HEK293T (cell line): ENCODE data around the gene CPM.
"Not testable (repeated sequence)": the region's sequence is repeated elsewhere in the genome, so short reads cannot be mapped to it uniquely, and the experiment has no call there.

Source experiments
- CTCF ChIA-PET: fragments of 350-600 bp; formaldehyde crosslinking; extraction: SDS; loops from one replicate; lab custom pipeline; 2021; ENCODE audit warnings: antibody characterized with exemption, inconsistent platforms; lab: Yijun Ruan, JAX
- POLR2A ChIA-PET: fragments of 350-600 bp; formaldehyde crosslinking; extraction: SDS; loops from one replicate; lab custom pipeline; 2020; ENCODE audit warnings: antibody characterized with exemption, inconsistent platforms; lab: Yijun Ruan, JAX
- DNase-seq: peaks from one replicate; pipeline ENCODE4 v3.0.0; 2012; ENCODE audit warnings: mixed read lengths; ENCODE audit errors: extremely low spot score
- ARNT ChIP-seq: fragments of 450-650 bp; IDR thresholded peaks from 2 replicates; pipeline ENCODE4 v1.6.1; 2017; ENCODE audit warnings: mild to moderate bottlenecking
- BHLHE40 ChIP-seq: fragments of 450-650 bp; IDR thresholded peaks from 2 replicates; pipeline ENCODE4 v1.6.1; 2016; ENCODE audit warnings: mild to moderate bottlenecking, moderate library complexity, borderline replicate concordance
- CTBP1 ChIP-seq: fragments of 450-650 bp; IDR thresholded peaks from 2 replicates; pipeline ENCODE4 v1.6.1; 2016; ENCODE audit warnings: borderline replicate concordance
- ELF4 ChIP-seq: fragments of 450-650 bp; IDR thresholded peaks from 2 replicates; pipeline ENCODE4 v1.6.1; 2017; ENCODE audit warnings: antibody characterized with exemption
- FOXA1 ChIP-seq: fragments of 450-650 bp; IDR thresholded peaks from 2 replicates; pipeline ENCODE4 v1.6.1; 2016; ENCODE audit warnings: mild to moderate bottlenecking
- FOXK2 ChIP-seq: fragments of 450-650 bp; IDR thresholded peaks from 2 replicates; pipeline ENCODE4 v1.6.1; 2016; ENCODE audit warnings: mild to moderate bottlenecking
- FOXM1 ChIP-seq: fragments of 450-650 bp; IDR thresholded peaks from 2 replicates; pipeline ENCODE4 v1.6.1; 2017; ENCODE audit warnings: mild to moderate bottlenecking, borderline replicate concordance
- HDGF ChIP-seq: fragments of 450-650 bp; IDR thresholded peaks from 2 replicates; pipeline ENCODE4 v1.6.1; 2017; ENCODE audit warnings: antibody characterized with exemption, borderline replicate concordance
- L3MBTL2 ChIP-seq: fragments of 450-650 bp; conservative IDR thresholded peaks from 2 replicates; pipeline ENCODE4 v1.6.1; 2016; ENCODE audit warnings: mild to moderate bottlenecking
- LEF1 ChIP-seq: fragments of 450-650 bp; IDR thresholded peaks from 2 replicates; pipeline ENCODE4 v1.6.1; 2017; ENCODE audit warnings: mild to moderate bottlenecking, borderline replicate concordance
- NFRKB ChIP-seq: fragments of 450-650 bp; IDR thresholded peaks from 2 replicates; pipeline ENCODE4 v1.6.1; 2016; ENCODE audit warnings: mild to moderate bottlenecking, moderate library complexity
- SP1 ChIP-seq: fragments of 450-650 bp; IDR thresholded peaks from 2 replicates; pipeline ENCODE4 v1.6.1; 2017
- SUZ12 ChIP-seq: fragments of 450-650 bp; IDR thresholded peaks from 2 replicates; pipeline ENCODE4 v1.6.1; 2016; ENCODE audit warnings: mild to moderate bottlenecking
- TARDBP ChIP-seq: fragments of 450-650 bp; IDR thresholded peaks from 2 replicates; pipeline ENCODE4 v1.6.1; 2016
- ZNF384 ChIP-seq: fragments of 450-650 bp; IDR thresholded peaks from 2 replicates; pipeline ENCODE4 v1.6.1; 2016
- TF ChIP-seq, protein P1 (sequence below): fragments of 450-650 bp; IDR thresholded peaks from 2 replicates; pipeline ENCODE4 v1.6.1; 2016

The CPM gene

GRCh38 chr12:68867606-68868005 is 65.4 kb downstream of the CPM start:
- DNase-seq, result no peak
- TF ChIP-seq ELF4, result no peak
- ChIA-PET CTCF (no interaction called here), POLR2A (no interaction called here)

- POLR2A ChIA-PET, result no interaction called here
These were observed 66.0 kb downstream of the CPM start for GRCh38 chr12:68866950-68867349.

DNA sequence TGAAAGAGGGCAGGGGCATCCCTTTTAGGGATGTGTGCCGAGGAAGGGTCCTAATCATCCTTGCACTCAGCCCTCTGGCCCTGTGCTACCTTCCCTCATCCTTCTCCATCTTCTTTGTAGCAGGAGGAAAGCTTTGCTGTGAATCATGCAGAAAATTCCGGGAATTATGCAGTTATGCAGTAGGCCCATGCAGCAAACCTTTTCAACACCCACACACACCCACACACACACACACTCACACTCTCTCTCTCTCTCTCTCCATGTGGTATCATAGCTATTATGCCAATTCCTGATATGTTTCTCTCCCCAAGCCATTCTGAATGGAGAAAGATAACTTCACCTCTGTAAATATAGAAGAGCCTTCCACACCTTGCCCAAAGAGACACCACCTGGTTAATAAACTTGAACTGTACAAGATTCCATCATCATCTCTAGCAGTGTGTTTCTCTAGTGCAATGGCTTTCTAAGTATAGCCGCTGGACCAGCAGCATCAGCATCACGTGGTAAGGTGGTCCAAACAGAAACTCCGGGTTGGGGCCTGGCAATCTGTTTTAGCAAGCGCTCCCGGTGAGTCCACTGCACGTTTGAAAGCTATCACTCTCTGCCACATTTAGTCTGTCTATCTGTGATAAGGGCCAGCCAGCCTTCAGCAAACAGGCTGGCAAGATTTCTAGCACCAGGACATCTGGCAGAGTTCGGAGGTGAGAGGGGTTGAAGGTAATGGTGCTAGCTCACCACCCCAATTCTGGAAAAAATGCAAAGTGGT is 67.4 kb downstream of the CPM start:
- POLR2A ChIA-PET, result no interaction called here
- TF ChIP-seq, protein P1, sequence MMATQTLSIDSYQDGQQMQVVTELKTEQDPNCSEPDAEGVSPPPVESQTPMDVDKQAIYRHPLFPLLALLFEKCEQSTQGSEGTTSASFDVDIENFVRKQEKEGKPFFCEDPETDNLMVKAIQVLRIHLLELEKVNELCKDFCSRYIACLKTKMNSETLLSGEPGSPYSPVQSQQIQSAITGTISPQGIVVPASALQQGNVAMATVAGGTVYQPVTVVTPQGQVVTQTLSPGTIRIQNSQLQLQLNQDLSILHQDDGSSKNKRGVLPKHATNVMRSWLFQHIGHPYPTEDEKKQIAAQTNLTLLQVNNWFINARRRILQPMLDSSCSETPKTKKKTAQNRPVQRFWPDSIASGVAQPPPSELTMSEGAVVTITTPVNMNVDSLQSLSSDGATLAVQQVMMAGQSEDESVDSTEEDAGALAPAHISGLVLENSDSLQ, result no peak
- TF ChIP-seq ZNF384, result no peak
- TF ChIP-seq FOXK2, result no peak
- no peak for TF ChIP-seq LEF1
- no peak for TF ChIP-seq NFRKB
- no peak for TF ChIP-seq CTBP1
- TF ChIP-seq ARNT, result no peak
- TF ChIP-seq SUZ12, result no peak
- no peak for TF ChIP-seq FOXM1
- TF ChIP-seq HDGF, result no peak
- no peak for TF ChIP-seq SP1
- no peak for TF ChIP-seq TARDBP
- no peak for TF ChIP-seq L3MBTL2
- TF ChIP-seq BHLHE40, result no peak
- TF ChIP-seq FOXA1, result no peak
- TF ChIP-seq ELF4, result no peak
- DNase-seq, result no peak
- CTCF ChIA-PET, result no interaction called here

More at GRCh38 chr12:68866950-68867349, 66.0 kb downstream of the CPM start:
- TF ChIP-seq BHLHE40 (no peak), SP1 (no peak), ELF4 (no peak), FOXM1 (no peak), LEF1 (no peak), NFRKB (no peak), HDGF (no peak), FOXK2 (no peak), FOXA1 (no peak), ARNT (no peak), SUZ12 (no peak), ZNF384 (no peak)
- TF ChIP-seq, protein P1, result no peak
- CTCF ChIA-PET, result no interaction called here
- no peak for DNase-seq

DNA sequence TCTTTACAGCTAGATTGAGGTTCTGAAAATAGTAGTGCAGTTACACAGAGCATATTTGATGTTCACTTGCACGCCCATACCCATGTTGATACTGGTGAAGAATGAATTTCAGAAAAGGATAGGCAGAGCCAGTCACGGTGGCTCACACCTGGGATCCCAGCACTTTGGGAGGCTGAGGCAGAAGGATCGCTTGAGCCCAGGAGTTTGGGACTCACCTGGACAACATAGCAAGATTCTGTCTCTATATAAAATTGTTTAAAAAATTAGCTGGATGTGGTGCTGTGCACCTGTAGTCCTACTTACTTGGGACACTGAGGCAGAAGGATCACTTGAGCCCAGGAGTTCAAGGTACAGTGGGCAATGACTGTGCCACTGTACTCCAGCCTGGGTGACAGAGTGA is 68.4 kb downstream of the CPM start:
- no peak for DNase-seq
- ChIA-PET POLR2A (no interaction called here), CTCF (no interaction called here)
- TF ChIP-seq L3MBTL2 (no peak), NFRKB (no peak)

GRCh38 chr12:68863886-68864454 is 69.0 kb downstream of the CPM start:
- POLR2A ChIA-PET, CTCF ChIA-PET: not testable (repeated sequence)
- DNase-seq, result peak; percentile 25
- TF ChIP-seq, protein P1, result peak; percentile 31; the same call in 1 of the 2 replicates

- POLR2A ChIA-PET, result no interaction called here
- TF ChIP-seq LEF1, result no peak
- TF ChIP-seq SUZ12, result no peak
- TF ChIP-seq ZNF384, result no peak
- TF ChIP-seq BHLHE40, result no peak
- no peak for TF ChIP-seq SP1
- no peak for DNase-seq
- CTCF ChIA-PET, result interaction anchor here (0.6 kb wide), 1 partner anchor 15 kb away, joined by 5 read pairs; no protein-coding TSS in a partner anchor
These were observed 69.7 kb downstream of the CPM start for GRCh38 chr12:68863109-68863770.

DNA sequence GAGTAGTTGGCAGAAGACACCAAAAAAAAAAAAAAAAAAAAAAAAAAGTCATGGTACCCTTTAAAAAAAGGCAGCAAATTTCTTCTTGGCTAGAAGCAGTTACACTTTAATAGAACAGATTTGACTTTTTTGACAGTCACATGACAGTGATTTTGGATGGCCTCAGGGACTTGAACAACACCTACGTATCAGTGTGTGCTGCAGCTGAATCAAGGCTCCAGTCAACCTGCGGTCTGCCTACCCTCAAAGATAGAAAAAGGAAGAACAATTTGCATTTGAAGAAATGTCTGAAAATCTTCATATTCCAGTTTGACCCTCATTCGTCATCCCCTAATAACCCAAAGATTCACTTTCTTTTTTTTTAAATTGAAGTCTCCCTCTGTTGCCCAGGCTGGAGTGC is 71.1 kb downstream of the CPM start:
- TF ChIP-seq FOXA1 (no peak), ARNT (no peak), CTBP1 (no peak), ZNF384 (no peak), FOXK2 (no peak), TARDBP (no peak), LEF1 (no peak), FOXM1 (no peak), BHLHE40 (no peak), NFRKB (no peak), SUZ12 (no peak), HDGF (no peak), L3MBTL2 (no peak), SP1 (no peak), ELF4 (no peak)
- TF ChIP-seq, protein P1, result no peak
- POLR2A ChIA-PET, result no interaction called here
- CTCF ChIA-PET, result interaction anchor here (0.6 kb wide), 1 partner anchor 12 kb away, joined by 7 read pairs; no protein-coding TSS in a partner anchor
- DNase-seq, result no peak
